ENCODE results near the gene BAX. TPM values are rescaled to one million over a fixed set of nuclear protein-coding genes. Genes with fewer than 3 reads are reported as not detected.
"Not testable (repeated sequence)": the region's sequence is repeated elsewhere in the genome, so short reads cannot be mapped to it uniquely, and the experiment has no call there.

BAX gene
- total and polyA plus RNA-seq, 9 of the 15 experiments (the other 6 are each of a cell fraction or from before 2014, with no cell fraction given), result 3.2 to 95.4 (median 44.5) TPM

DNA sequence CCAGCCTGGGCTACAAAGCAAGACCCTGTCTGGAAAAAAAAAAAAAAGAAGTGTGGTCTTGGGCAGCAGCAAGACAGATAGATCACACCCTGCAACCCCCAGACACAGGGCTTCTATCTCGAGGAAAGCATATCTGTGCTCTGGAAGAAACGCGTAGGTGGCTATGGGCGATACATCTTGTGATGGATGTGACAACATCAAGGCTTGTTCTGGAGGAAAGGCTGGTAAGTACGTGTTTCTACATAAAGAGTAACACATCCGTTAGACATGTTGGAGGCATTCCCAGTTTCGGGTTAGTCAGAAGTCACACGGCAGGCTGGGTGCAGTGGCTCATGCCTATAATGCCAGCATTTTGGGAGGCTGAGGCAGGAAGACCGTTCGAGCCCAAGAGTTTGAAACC lies 27.8 kb upstream of the BAX start (continued):
- TF ChIP-seq, protein P1, sequence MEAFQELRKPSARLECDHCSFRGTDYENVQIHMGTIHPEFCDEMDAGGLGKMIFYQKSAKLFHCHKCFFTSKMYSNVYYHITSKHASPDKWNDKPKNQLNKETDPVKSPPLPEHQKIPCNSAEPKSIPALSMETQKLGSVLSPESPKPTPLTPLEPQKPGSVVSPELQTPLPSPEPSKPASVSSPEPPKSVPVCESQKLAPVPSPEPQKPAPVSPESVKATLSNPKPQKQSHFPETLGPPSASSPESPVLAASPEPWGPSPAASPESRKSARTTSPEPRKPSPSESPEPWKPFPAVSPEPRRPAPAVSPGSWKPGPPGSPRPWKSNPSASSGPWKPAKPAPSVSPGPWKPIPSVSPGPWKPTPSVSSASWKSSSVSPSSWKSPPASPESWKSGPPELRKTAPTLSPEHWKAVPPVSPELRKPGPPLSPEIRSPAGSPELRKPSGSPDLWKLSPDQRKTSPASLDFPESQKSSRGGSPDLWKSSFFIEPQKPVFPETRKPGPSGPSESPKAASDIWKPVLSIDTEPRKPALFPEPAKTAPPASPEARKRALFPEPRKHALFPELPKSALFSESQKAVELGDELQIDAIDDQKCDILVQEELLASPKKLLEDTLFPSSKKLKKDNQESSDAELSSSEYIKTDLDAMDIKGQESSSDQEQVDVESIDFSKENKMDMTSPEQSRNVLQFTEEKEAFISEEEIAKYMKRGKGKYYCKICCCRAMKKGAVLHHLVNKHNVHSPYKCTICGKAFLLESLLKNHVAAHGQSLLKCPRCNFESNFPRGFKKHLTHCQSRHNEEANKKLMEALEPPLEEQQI (IDR thresholded peaks at IDR 0.05), result no peak
- TF ChIP-seq, protein P2, sequence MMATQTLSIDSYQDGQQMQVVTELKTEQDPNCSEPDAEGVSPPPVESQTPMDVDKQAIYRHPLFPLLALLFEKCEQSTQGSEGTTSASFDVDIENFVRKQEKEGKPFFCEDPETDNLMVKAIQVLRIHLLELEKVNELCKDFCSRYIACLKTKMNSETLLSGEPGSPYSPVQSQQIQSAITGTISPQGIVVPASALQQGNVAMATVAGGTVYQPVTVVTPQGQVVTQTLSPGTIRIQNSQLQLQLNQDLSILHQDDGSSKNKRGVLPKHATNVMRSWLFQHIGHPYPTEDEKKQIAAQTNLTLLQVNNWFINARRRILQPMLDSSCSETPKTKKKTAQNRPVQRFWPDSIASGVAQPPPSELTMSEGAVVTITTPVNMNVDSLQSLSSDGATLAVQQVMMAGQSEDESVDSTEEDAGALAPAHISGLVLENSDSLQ (IDR thresholded peaks at IDR 0.05), result peak; percentile 47; the same call in 1 of the 2 replicates

DNA sequence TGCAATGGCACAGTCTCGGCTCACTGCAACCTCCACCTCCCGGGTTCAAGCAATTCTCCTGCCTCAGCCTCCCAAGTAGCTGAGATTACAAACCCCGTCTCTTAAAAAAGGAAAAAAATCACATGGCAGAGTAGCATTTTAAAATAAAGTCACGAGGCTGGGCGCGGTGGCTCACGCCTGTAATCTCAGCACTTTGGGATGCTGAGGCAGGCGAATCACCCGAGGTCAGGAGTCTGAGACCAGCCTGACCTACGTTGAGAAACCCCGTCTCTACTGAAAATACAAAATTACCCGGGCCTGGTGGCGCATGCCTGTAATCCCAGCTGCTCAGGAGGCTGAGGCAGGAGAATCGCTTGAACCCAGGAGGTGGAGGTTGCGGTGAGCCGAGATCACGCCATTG lies 27.0 kb upstream of the BAX start:
- H3K4me2 ChIP-seq (ENCODE audit: insufficient read depth, low read length); H4K20me1 ChIP-seq (replicated peaks; ENCODE audit: control insufficient read depth, insufficient read depth, low read length); H3K4me3 ChIP-seq; H3K79me2 ChIP-seq (ENCODE audit: control insufficient read depth, insufficient read depth, low read length); CTCF ChIA-PET (ENCODE audit: low intra/inter-chr PET ratio); H3K9me1 ChIP-seq (ENCODE audit: control insufficient read depth, insufficient read depth, low read length); H3K27ac ChIP-seq (ENCODE audit: extremely low read depth, low read depth, low read length); BruUV-seq (replicated peaks); H3K9me3 ChIP-seq (replicated peaks; ENCODE audit: control insufficient read depth, insufficient read depth, low read depth, low read length); ATAC-seq; FAIRE-seq; in situ Hi-C loops (cut with MboI); H2AFZ ChIP-seq (ENCODE audit: low read depth, low read length); H3K27me3 ChIP-seq (ENCODE audit: control insufficient read depth in 2 of 2, insufficient read depth in 2 of 2, low read length in 2 of 2); H3K9ac ChIP-seq (ENCODE audit: insufficient read depth in 1 of 2, low read depth in 2 of 2, low read length in 2 of 2); intact Hi-C loops (cut with micrococcal nuclease); DNase-seq (ENCODE audit: extremely low read depth in 1 of 4, low spot score in 3 of 4): not testable (repeated sequence)
- POLR2A ChIA-PET, result interaction anchor here (0.7 to 1.4 kb wide), 6 partner anchors 9 to 137 kb away, joined by 3 to 6 read pairs (median 3); no protein-coding TSS in a partner anchor
- H3K4me1 ChIP-seq (replicated peaks in 1 of 2; ENCODE audit: control insufficient read depth in 2 of 2, insufficient read depth in 2 of 2, low read length in 2 of 2), result peaks cover 6 to 15% of the 10 kb centered on the region in 2 experiments; a peak in 3 of 5 replicates
- peaks cover 11% of the 10 kb centered on the region; the same call in 1 of the 3 replicates for H3K36me3 ChIP-seq (ENCODE audit: control insufficient read depth, insufficient read depth, low read length)
- 83% methylated on average over 15 of the region's 17 CpGs for WGBS (ENCODE audit: insufficient coverage, low coverage, missing lambda C conversion rate)
